ENCODE results near the gene INPP5A.

DNA sequence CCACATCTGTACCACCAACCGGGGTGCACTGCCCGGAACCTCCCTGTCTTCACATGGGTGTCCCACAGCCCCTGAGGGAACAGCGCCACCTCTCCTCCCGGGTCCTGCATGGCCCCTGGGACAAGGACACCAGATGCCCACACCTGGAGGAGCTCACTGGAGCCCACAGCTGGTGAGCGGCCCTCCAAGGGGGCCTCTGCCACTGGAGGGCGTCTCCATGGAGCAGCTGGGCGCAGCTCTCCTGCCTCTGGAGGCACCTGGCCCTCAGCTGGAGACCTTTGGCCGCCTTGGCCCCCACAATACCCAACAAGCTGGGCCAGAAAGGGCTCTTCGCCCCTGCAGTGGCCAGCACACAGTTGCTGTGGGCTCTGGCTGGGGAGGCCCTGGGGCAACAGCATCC lies 255.6 kb downstream of the INPP5A start:
- TF ChIP-seq, protein P1, sequence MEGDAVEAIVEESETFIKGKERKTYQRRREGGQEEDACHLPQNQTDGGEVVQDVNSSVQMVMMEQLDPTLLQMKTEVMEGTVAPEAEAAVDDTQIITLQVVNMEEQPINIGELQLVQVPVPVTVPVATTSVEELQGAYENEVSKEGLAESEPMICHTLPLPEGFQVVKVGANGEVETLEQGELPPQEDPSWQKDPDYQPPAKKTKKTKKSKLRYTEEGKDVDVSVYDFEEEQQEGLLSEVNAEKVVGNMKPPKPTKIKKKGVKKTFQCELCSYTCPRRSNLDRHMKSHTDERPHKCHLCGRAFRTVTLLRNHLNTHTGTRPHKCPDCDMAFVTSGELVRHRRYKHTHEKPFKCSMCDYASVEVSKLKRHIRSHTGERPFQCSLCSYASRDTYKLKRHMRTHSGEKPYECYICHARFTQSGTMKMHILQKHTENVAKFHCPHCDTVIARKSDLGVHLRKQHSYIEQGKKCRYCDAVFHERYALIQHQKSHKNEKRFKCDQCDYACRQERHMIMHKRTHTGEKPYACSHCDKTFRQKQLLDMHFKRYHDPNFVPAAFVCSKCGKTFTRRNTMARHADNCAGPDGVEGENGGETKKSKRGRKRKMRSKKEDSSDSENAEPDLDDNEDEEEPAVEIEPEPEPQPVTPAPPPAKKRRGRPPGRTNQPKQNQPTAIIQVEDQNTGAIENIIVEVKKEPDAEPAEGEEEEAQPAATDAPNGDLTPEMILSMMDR (IDR thresholded peaks at IDR 0.05; ENCODE audit: low read length) = no peak
- no peak for TF ChIP-seq EZH2phosphoT487 (IDR thresholded peaks at IDR 0.05; ENCODE audit: low read length)
